SK-N-SH (cell line): Measurements from ENCODE around the gene SLC22A6.

Experiments used
- CHD2 ChIP-seq: fragments of 150-350 bp; IDR thresholded peaks from 2 replicates; pipeline ENCODE4 v1.6.1; 2018; ENCODE audit warnings: low read length; ENCODE audit not compliant: partially characterized antibody
- CTCF ChIP-seq: fragments of 200-600 bp; sonication (generic); IDR thresholded peaks from 2 replicates; pipeline ENCODE4 v1.6.1; 2017; ENCODE audit warnings: antibody characterized with exemption, mild to moderate bottlenecking, moderate library complexity
- EP300 ChIP-seq, 2 experiments: IDR thresholded peaks; 2 replicates each; pipeline versions ENCODE4 v1.4.0 to v1.6.1; 2012; ENCODE audit warnings: borderline replicate concordance in 1 of 2, low read depth in 1 of 2, low read length in 1 of 2
- MAX ChIP-seq: IDR thresholded peaks from 2 replicates; pipeline ENCODE4 v1.4.0; 2012; ENCODE audit warnings: low read depth
- MXI1 ChIP-seq: IDR thresholded peaks from 2 replicates; pipeline ENCODE4 v1.6.1; 2012; ENCODE audit warnings: mild to moderate bottlenecking, low read depth, low read length, improper control_type of control experiment
- NRF1 ChIP-seq: IDR thresholded peaks from 2 replicates; pipeline ENCODE4 v1.6.1; 2012; ENCODE audit warnings: low read depth, mild to moderate bottlenecking, low read length
- POLR2AphosphoS5 ChIP-seq: IDR thresholded peaks from 2 replicates; pipeline ENCODE4 v1.6.1; 2012; ENCODE audit warnings: low read depth, low read length
- REST ChIP-seq: IDR thresholded peaks from 2 replicates; pipeline ENCODE4 v1.6.1; 2012; ENCODE audit warnings: mild to moderate bottlenecking, low read depth, low read length, moderate library complexity
- SIN3A ChIP-seq: IDR thresholded peaks from 2 replicates; pipeline ENCODE4 v1.6.1; 2012; ENCODE audit warnings: low read depth, mild to moderate bottlenecking, low read length, moderate library complexity, borderline replicate concordance
- TAF1 ChIP-seq: IDR thresholded peaks from 2 replicates; pipeline ENCODE4 v1.6.1; 2012; ENCODE audit warnings: low read depth, mild to moderate bottlenecking, low read length, moderate library complexity, borderline replicate concordance
- TCF12 ChIP-seq: IDR thresholded peaks from 2 replicates; pipeline ENCODE4 v1.4.0; 2012
- TEAD4 ChIP-seq: IDR thresholded peaks from 2 replicates; pipeline ENCODE4 v1.4.0; 2012; ENCODE audit warnings: mild to moderate bottlenecking, borderline replicate concordance; ENCODE audit not compliant: insufficient read depth
- USF2 ChIP-seq: fragments of 150-350 bp; IDR thresholded peaks from 2 replicates; pipeline ENCODE4 v1.6.1; 2017; ENCODE audit warnings: antibody characterized with exemption, low read length, low read depth, borderline replicate concordance
- YY1 ChIP-seq: IDR thresholded peaks from 2 replicates; pipeline ENCODE4 v1.4.0; 2012; ENCODE audit warnings: low read depth, mild to moderate bottlenecking

- TF ChIP-seq POLR2AphosphoS5 = no peak
- TF ChIP-seq CTCF = no peak
- no peak for TF ChIP-seq SIN3A
- TF ChIP-seq TAF1 = no peak
- no peak for TF ChIP-seq MXI1
- TF ChIP-seq USF2 = no peak
- no peak for TF ChIP-seq TCF12
- TF ChIP-seq TEAD4 = no peak
- no peak for TF ChIP-seq REST
- no peak for TF ChIP-seq CHD2
- no peak for TF ChIP-seq YY1
- no peak for TF ChIP-seq NRF1
- TF ChIP-seq EP300 (IDR thresholded peaks at IDR 0.05; ENCODE audit: borderline replicate concordance in 1 of 2, low read depth in 1 of 2, low read length in 1 of 2) = no peak
- TF ChIP-seq MAX = no peak
These were observed 30.3 kb downstream of the SLC22A6 start for GRCh38 chr11:62954478-62954877.
